Endothelial cell of umbilical vein (primary cell): Measurements from ENCODE around the gene LTB4R.

Experiments
- CTCF ChIP-seq, 2 donors: IDR thresholded peaks; 1 replicate in 1 of 2; 2 replicates in 1 of 2; pipeline ENCODE4 v1.5.1; 2011; ENCODE audit warnings: low read length in 2 of 2, mild to moderate bottlenecking in 2 of 2, moderate library complexity in 2 of 2, control low read depth in 1 of 2, inconsistent platforms in 1 of 2, low read depth in 1 of 2; ENCODE audit not compliant: insufficient read depth in 1 of 2; ENCODE audit errors: extremely low read depth in 1 of 2
- EZH2 ChIP-seq: IDR thresholded peaks from 2 replicates; pipeline ENCODE4 v1.6.1; 2012; ENCODE audit warnings: borderline replicate concordance, low read depth, mild to moderate bottlenecking, moderate library complexity, low read length, inconsistent platforms; ENCODE audit not compliant: severe bottlenecking
- FOS ChIP-seq: IDR thresholded peaks from 2 replicates; pipeline ENCODE4 v1.6.1; 2011; ENCODE audit warnings: mild to moderate bottlenecking, low read length, moderate library complexity, borderline replicate concordance; ENCODE audit not compliant: insufficient read depth
- JUN ChIP-seq: IDR thresholded peaks from 2 replicates; pipeline ENCODE4 v1.6.1; 2011; ENCODE audit warnings: borderline replicate concordance, low read depth; ENCODE audit not compliant: insufficient read length, insufficient read depth
- MYC ChIP-seq: IDR thresholded peaks from one replicate; pipeline ENCODE4 v1.6.1; 2011; ENCODE audit warnings: mild to moderate bottlenecking, low read depth, low read length
- POLR2A ChIP-seq: IDR thresholded peaks from 2 replicates; pipeline ENCODE4 v1.6.1; 2012; ENCODE audit warnings: low read depth, mild to moderate bottlenecking, control low read depth, low read length
- POLR2AphosphoS5 ChIP-seq: IDR thresholded peaks from 2 replicates; pipeline ENCODE4 v1.6.1; 2012; ENCODE audit warnings: low read depth, mild to moderate bottlenecking, control low read depth, low read length, moderate library complexity; ENCODE audit not compliant: insufficient read depth

GRCh38 chr14:24312736-24313507, 1.6 kb downstream of the LTB4R start:
- TF ChIP-seq POLR2AphosphoS5: peak; percentile 95
- no peak for TF ChIP-seq CTCF (IDR thresholded peaks at IDR 0.05; ENCODE audit: extremely low read depth in 1 of 2, insufficient read depth in 1 of 2, low read depth in 1 of 2, low read length in 2 of 2)
- peak; percentile 44 for TF ChIP-seq POLR2A
- TF ChIP-seq JUN: peak; percentile 45
- no peak for TF ChIP-seq FOS
- TF ChIP-seq EZH2: no peak
- TF ChIP-seq MYC: peak; percentile 43
